Measurements from ENCODE around the gene PPP2R1B.

Gene PPP2R1B

GRCh38 chr11:111691176-111691575, 75.0 kb downstream of the PPP2R1B start:
- DNase-seq: no peak

GRCh38 chr11:111688013-111688412, 78.2 kb downstream of the PPP2R1B start:
- no peak for DNase-seq

- DNase-seq: no peak
Observed at GRCh38 chr11:111684251-111684650, 81.9 kb downstream of the PPP2R1B start.

- no peak for DNase-seq
Observed at GRCh38 chr11:111683806-111684205, 82.4 kb downstream of the PPP2R1B start.

- no peak for DNase-seq
Observed at GRCh38 chr11:111680486-111681175, 85.6 kb downstream of the PPP2R1B start.
